ENCODE measurements around the gene SMAD7. TPM values are rescaled to one million over a fixed set of nuclear protein-coding genes. Genes with fewer than 3 reads are reported as not detected.

The SMAD7 gene
- total RNA-seq, 1 donor from 2014 or later: 61.2 TPM

GRCh38 chr18:48933578-48934414 is 17.0 kb downstream of the SMAD7 start:
- Mint-ChIP-seq H3K27me3 (ENCODE audit: low read depth) (no peaks in the 10 kb centered on the region), H3K36me3 (ENCODE audit: low read depth) (peaks cover 21% of the 10 kb centered on the region), H3K9me3 (ENCODE audit: low read depth) (no peaks in the 10 kb centered on the region), H3K27ac (ENCODE audit: unreplicated experiment) (peak overlapping the region; percentile 91), H3K4me3 (ENCODE audit: unreplicated experiment) (peak overlapping the region; percentile 45), H3K4me1 (ENCODE audit: low read depth) (peaks cover 98% of the 10 kb centered on the region)
- no peak for DNase-seq (ENCODE audit: low spot score)
- TF ChIP-seq, protein P1, sequence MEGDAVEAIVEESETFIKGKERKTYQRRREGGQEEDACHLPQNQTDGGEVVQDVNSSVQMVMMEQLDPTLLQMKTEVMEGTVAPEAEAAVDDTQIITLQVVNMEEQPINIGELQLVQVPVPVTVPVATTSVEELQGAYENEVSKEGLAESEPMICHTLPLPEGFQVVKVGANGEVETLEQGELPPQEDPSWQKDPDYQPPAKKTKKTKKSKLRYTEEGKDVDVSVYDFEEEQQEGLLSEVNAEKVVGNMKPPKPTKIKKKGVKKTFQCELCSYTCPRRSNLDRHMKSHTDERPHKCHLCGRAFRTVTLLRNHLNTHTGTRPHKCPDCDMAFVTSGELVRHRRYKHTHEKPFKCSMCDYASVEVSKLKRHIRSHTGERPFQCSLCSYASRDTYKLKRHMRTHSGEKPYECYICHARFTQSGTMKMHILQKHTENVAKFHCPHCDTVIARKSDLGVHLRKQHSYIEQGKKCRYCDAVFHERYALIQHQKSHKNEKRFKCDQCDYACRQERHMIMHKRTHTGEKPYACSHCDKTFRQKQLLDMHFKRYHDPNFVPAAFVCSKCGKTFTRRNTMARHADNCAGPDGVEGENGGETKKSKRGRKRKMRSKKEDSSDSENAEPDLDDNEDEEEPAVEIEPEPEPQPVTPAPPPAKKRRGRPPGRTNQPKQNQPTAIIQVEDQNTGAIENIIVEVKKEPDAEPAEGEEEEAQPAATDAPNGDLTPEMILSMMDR (IDR thresholded peaks at IDR 0.05): no peak

- Mint-ChIP-seq H3K4me3 (ENCODE audit: unreplicated experiment) (peak overlapping the region; percentile 40), H3K27ac (ENCODE audit: unreplicated experiment) (peak overlapping the region; percentile 91), H3K9me3 (ENCODE audit: low read depth) (no peaks in the 10 kb centered on the region), H3K27me3 (ENCODE audit: low read depth) (no peaks in the 10 kb centered on the region), H3K4me1 (ENCODE audit: low read depth) (peaks cover 98% of the 10 kb centered on the region), H3K36me3 (ENCODE audit: low read depth) (peaks cover 18% of the 10 kb centered on the region)
- TF ChIP-seq, protein P1 (IDR thresholded peaks at IDR 0.05): no peak
- no peak for DNase-seq (ENCODE audit: low spot score)
Observed at GRCh38 chr18:48932822-48933510, 17.8 kb downstream of the SMAD7 start.

- peaks cover 17% of the 10 kb centered on the region for H3K36me3 Mint-ChIP-seq (ENCODE audit: low read depth)
- peak overlapping the region; percentile 91 for H3K27ac Mint-ChIP-seq (ENCODE audit: unreplicated experiment)
- peak overlapping the region; percentile 40 for H3K4me3 Mint-ChIP-seq (ENCODE audit: unreplicated experiment)
- H3K27me3 Mint-ChIP-seq (ENCODE audit: low read depth): no peaks in the 10 kb centered on the region
- DNase-seq (ENCODE audit: low spot score): no peak
- no peaks in the 10 kb centered on the region for H3K9me3 Mint-ChIP-seq (ENCODE audit: low read depth)
- H3K4me1 Mint-ChIP-seq (ENCODE audit: low read depth): peaks cover 98% of the 10 kb centered on the region
- TF ChIP-seq, protein P1 (IDR thresholded peaks at IDR 0.05): no peak
Observed at GRCh38 chr18:48932462-48932818, 18.3 kb downstream of the SMAD7 start.

DNA sequence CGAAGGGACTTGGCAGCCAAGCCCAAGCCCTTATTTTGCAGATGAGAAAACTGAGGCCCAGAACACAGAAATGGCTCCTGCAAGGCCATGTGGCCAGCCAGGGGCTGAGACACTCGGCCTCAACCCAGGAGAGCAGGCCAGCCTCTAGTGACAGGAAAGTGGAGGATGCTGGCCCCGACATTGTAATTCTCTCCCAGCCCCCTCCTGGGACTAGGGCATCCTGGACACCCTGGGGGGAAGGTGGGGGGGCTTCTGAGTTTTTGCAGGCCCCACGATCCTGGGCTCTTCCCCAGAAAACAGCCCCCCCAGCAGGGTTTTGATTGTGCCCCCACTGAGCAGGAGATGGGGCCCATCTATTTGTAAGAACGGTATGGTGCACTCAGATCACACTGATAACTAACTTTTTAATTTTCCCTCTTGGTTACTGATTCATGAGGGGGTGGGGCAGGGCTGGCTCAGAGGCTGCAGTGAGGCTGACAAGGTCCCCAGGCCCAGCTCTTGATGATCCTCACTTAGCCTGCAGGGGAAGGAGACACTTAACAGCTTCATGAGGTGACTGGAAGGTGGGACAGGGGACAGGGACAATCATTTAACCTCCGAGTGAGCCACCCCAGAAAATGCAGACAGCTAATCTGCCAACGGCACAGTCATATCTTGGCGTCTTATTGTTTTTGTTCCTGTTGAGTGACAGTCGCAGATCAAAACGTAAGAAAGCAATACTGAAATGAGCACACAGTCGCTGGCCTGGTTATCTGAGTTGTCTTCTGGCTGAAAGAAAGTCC is 18.9 kb downstream of the SMAD7 start:
- peaks cover 19% of the 10 kb centered on the region for H3K36me3 Mint-ChIP-seq (ENCODE audit: low read depth)
- peaks cover 100% of the 10 kb centered on the region for H3K4me1 Mint-ChIP-seq (ENCODE audit: low read depth)
- TF ChIP-seq, protein P1 (IDR thresholded peaks at IDR 0.05): no peak
- peak overlapping the region; percentile 40 for H3K4me3 Mint-ChIP-seq (ENCODE audit: unreplicated experiment)
- H3K9me3 Mint-ChIP-seq (ENCODE audit: low read depth): no peaks in the 10 kb centered on the region
- no peak for DNase-seq (ENCODE audit: low spot score)
- no peaks in the 10 kb centered on the region for H3K27me3 Mint-ChIP-seq (ENCODE audit: low read depth)
- peak overlapping the region; percentile 91 for H3K27ac Mint-ChIP-seq (ENCODE audit: unreplicated experiment)

DNA sequence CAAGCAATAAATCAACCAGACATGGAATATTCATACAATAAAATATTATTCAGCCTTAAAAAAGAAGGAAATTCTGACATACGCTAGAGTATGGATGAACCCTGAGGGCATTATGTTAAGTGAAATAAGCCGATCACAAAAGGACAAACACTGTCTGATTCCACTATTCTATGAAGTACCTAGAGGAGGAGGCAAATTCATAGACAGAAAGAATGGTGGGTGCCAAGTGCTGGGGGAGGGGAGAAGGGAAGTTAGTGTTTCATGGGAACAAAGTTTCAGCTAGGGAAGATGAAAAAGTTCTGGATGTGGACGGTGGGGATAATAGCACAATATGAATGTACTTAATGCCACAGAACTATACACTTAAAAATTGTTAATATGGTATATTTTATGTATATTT is 19.8 kb downstream of the SMAD7 start:
- H3K4me1 Mint-ChIP-seq (ENCODE audit: low read depth): peaks cover 100% of the 10 kb centered on the region
- H3K27me3 Mint-ChIP-seq (ENCODE audit: low read depth): no peaks in the 10 kb centered on the region
- H3K4me3 Mint-ChIP-seq (ENCODE audit: unreplicated experiment): peak overlapping the region; percentile 61
- peaks cover 20% of the 10 kb centered on the region for H3K36me3 Mint-ChIP-seq (ENCODE audit: low read depth)
- no peak for DNase-seq (ENCODE audit: low spot score)
- TF ChIP-seq, protein P1 (IDR thresholded peaks at IDR 0.05): no peak
- no peaks in the 10 kb centered on the region for H3K9me3 Mint-ChIP-seq (ENCODE audit: low read depth)
- H3K27ac Mint-ChIP-seq (ENCODE audit: unreplicated experiment): peak overlapping the region; percentile 99

All from chondrocyte (in vitro differentiated cells).